C4-2B (cell line): ENCODE results near the gene PDXP.
"Not testable (repeated sequence)": the region's sequence is repeated elsewhere in the genome, so short reads cannot be mapped to it uniquely, and the experiment has no call there.

Experiments used
- H3K27ac ChIP-seq: fragments of 450-650 bp; 2 replicates; pipeline ENCODE4 v1.5.1; 2017
- ZFX ChIP-seq: fragments of 450-650 bp; IDR thresholded peaks from 2 replicates; pipeline ENCODE4 v1.6.1; 2017
- TF ChIP-seq, protein P1 (sequence below): fragments of 450-650 bp; conservative IDR thresholded peaks from 2 replicates; pipeline ENCODE4 v1.5.1; 2017; ENCODE audit warnings: mild to moderate bottlenecking

Gene PDXP

DNA sequence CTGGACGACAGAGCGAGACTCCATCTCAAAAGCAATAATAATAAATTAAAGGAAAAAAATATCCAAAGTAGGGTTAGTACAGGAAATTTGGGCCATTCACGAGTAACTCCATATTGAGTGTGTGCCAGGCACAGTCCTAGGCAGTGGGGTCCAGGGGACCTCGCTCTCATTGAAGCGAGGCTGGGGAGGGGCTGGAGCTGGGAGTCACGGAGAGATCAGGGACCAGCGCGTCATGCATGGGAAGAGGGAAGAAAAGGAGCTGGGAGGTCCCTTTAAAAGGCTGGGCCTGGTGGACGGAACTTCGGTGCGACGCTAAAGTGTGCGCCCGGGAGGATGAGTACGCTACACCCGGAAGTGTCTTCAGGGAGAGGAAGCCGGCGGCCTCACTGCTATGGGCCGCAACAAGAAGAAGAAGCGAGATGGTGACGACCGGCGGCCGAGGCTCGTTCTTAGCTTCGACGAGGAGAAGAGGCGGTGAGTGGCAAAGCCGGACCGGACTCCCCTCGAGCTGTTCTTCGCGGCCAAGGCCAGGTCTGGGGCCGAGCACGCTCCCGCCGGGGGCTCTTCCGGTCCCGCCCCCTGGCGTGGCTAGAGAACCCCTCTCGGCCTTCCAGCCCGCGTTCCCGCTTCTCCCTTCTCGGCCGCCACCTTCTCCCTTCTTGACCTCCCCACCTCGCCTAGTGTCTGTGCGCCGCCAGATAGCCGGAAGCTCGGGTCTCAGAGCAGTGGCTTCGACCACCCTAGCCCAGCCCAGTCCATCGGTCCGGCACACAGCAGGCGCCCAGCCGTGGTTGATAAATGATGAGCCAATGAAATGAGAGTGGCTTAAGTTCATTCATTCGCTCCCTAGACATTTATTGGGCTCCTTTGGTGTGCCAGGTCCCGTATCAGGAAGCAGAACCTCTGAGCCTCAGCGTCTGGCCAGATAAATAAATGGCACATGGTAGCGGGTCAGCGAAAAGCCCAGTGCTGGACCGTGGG, 27.8 kb downstream of the PDXP start, which contains the start of gene NOL12:
Gene NOL12, plus strand, starts transcription at position 342 of the 981 bp plus-strand sequence. Its CDS starts 50 bp downstream, at position 392.
- H3K27ac ChIP-seq = peak within 1 kb of the TSS; percentile 86
- TF ChIP-seq, protein P1, sequence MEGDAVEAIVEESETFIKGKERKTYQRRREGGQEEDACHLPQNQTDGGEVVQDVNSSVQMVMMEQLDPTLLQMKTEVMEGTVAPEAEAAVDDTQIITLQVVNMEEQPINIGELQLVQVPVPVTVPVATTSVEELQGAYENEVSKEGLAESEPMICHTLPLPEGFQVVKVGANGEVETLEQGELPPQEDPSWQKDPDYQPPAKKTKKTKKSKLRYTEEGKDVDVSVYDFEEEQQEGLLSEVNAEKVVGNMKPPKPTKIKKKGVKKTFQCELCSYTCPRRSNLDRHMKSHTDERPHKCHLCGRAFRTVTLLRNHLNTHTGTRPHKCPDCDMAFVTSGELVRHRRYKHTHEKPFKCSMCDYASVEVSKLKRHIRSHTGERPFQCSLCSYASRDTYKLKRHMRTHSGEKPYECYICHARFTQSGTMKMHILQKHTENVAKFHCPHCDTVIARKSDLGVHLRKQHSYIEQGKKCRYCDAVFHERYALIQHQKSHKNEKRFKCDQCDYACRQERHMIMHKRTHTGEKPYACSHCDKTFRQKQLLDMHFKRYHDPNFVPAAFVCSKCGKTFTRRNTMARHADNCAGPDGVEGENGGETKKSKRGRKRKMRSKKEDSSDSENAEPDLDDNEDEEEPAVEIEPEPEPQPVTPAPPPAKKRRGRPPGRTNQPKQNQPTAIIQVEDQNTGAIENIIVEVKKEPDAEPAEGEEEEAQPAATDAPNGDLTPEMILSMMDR = no peak
- TF ChIP-seq ZFX = peak; percentile 94; the same call in 1 of the 2 replicates

DNA sequence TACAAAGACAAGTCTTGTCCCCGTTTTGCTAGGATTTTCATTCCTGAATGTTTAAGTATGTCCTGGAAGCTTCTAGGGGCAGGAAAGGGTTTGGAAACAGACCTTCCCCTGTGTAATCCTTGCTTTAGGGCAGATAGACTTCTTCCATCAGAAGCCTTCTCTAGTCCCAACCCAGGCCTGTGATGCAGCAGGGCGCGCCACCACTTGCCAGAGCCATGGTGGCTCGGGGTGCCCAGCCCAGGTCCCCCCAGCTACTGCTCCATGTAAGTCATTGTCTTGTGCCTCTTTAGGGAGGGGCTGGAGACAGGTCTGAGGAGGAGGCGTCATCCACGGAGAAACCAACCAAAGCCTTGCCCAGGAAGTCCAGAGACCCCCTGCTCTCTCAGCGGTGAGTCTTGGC, 31.9 kb downstream of the PDXP start:
- H3K27ac ChIP-seq = no peak overlapping the region
- TF ChIP-seq, protein P1 = no peak
- no peak for TF ChIP-seq ZFX

DNA sequence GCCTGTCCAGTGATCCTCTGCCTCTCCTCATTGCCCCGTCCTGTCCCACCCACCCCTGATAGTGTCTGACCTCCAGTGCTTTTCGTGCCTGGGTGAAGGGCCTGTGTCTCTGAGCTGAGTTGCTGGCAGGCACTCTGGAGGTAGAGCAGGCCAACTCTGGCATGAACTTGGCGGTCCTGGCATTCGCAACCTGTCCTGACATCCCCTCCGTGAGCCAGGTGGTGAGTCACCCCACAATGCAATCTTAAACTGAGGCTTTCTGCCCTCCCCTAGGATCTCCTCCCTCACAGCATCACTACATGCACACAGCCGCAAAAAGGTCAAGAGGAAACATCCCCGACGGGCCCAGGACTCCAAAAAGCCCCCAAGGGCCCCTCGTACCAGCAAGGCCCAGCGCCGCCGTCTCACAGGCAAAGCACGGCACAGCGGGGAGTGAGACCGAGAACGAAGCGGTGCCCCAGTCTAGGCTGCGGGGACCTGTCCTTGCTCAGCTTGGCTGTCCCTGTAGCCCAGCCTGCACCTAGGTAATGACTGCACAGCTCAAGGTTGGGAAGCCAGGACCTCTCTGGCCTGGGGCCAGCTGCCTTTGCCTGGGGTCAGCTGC, 32.5 kb downstream of the PDXP start:
- TF ChIP-seq ZFX = no peak
- TF ChIP-seq, protein P1 = no peak

DNA sequence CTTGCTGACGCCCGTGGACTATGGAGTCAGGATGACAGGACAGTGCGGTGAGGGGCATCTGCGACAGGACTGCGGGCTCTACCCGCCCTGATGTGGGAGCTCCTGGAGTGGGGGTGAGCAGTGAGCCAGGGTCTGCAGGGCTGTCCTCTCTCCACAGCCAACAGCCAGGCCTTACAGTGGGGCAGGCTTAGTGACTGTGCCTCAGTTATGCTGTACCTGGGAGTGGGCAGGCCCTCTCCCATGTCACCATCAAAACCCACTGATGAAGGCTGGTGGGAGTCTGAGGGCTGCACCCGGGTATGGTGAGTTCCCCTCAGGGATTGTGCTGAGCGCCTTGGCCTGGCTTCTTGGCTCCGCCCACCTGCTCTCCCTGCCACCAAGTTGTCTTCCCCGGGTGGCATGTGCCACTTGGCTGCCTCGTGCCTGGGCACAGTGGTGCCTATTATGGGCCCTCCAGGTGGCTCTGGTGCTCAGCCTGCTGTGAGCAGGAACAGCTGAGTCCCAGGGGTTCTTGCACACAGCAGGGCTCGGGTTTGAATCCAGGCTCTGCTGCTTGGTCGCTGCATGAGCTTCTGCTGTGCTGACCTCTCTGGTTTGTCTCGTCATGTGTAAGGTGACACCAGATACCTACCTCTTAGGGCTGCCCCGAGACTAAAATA, 34.2 kb downstream of the PDXP start:
- TF ChIP-seq, protein P1 = no peak
- no peak for TF ChIP-seq ZFX
- no peak overlapping the region for H3K27ac ChIP-seq

More for the DNA sequence above, 32.5 kb downstream of the PDXP start:
- H3K27ac ChIP-seq = no peak overlapping the region

DNA sequence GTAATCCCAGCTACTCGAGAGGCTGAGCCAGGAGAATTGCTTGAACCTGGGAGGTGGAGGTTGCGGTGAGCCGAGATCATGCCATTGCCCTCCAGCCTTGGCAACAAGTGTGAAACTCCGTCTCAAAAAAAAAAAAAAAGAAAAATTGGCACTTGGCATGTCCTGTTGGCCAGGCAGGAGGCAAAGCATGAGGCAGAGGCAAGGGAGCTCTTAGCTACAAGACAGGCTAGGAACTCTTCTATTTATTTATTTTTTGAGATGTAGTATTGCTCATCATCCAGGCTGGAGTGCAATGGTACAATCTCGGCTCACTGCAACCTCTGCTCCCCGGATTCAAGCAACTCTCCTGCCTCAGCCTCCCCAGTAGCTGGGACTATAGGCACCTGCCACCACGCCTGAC, 35.6 kb downstream of the PDXP start:
- H3K27ac ChIP-seq = not testable (repeated sequence)

DNA sequence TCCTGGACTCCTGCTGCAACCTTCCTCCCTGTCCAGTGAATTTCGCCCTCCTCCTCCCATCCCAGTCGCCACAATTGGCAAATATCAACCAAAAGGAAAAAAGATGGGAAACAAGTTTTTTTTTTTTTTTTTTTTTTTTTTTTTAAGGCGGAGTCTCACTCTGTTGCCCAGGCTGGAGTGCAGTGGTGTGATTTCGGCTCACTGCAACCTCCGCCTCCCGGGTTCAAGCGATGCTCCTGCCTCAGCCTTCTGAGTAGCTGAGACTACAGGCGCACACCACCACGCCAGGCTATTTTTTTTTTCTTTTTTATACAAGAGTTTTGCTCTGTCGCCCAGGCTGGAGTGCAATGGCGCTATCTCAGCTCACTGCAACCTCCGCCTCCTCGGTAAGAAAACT, 37.7 kb downstream of the PDXP start:
- peak overlapping the region; percentile 24; the same call in 1 of the 2 replicates for H3K27ac ChIP-seq

DNA sequence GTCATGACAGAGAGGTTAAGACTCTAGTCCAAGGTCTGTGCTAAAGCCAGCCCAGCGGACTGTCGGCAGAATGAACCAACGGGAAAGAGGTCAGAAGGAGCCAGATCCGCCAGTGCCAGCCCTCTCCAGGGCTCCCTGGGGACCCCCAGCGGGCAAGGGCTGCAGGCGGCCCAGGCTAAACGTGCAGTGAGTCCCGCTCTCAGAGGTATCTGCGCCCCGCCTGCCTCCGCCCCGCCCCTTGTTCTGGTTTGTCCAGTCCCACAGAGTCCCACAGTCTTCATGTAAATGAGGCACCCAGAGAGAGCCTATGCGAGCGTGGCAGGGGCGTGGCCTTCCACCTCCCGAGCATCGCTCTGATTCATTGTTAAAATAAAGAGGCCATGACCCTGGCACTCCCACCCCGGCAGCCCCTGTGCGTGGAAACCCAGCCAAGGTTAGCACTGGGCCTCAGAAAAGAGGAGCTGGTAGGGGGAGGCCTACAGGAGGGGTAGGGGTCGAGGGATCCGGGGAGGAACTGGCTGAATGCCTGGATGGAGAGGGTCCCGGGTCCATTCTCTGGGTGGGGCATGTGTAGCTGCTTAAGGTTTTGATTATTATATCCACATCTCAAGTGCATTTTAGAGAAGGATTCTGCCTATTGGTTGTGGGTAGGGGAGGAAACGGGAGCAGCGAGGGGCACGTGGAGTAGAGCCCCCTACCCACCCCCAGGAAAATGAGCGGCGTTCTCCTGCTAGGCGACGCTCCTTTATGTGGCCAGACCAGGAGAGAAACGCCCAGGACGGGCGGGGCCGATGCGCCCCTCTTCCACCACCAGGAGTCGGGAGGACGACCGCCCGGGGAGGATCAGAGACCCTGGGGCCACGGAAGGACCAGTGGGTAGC, 38.4 kb downstream of the PDXP start, which contains the start of gene TRIOBP:
Gene TRIOBP, plus strand, starts transcription at position 392 of the 881 bp plus-strand sequence. CDS start 4,318 bp downstream, outside the sequence.
- TF ChIP-seq ZFX = no peak
- TF ChIP-seq, protein P1 = no peak; the same call in 1 of the 2 replicates
- H3K27ac ChIP-seq = peak within 1 kb of the TSS; percentile 24; the same call in 1 of the 2 replicates
